HEK293 (cell line): Measurements from ENCODE around the gene DOK6.

Source experiments
- BCL11A ChIP-seq: fragments of 450-650 bp; formaldehyde crosslinking; IDR thresholded peaks from 2 replicates; pipeline ENCODE4 v1.5.1; 2016; ENCODE audit warnings: low read depth, missing biosample characterization, missing genetic modification characterization
- CTCF ChIP-seq: fragments of 450-650 bp; formaldehyde crosslinking; IDR thresholded peaks from 2 replicates; pipeline ENCODE4 v1.5.1; 2016; ENCODE audit warnings: missing biosample characterization, missing genetic modification characterization
- EGR2 ChIP-seq: fragments of 450-650 bp; formaldehyde crosslinking; IDR thresholded peaks from 2 replicates; pipeline ENCODE4 v1.5.1; 2016; ENCODE audit warnings: low read depth, missing biosample characterization, missing genetic modification characterization
- TCF7L2 ChIP-seq: IDR thresholded peaks from 2 replicates; pipeline ENCODE4 v1.6.1; 2011; ENCODE audit warnings: low read depth, mild to moderate bottlenecking, inconsistent platforms, low read length, moderate library complexity, borderline replicate concordance
- ZBTB20 ChIP-seq: fragments of 450-650 bp; formaldehyde crosslinking; IDR thresholded peaks from 2 replicates; pipeline ENCODE4 v1.5.1; 2016; ENCODE audit warnings: missing biosample characterization, missing genetic modification characterization
- ZNF132 ChIP-seq: fragments of 450-650 bp; formaldehyde crosslinking; IDR thresholded peaks from 2 replicates; pipeline ENCODE4 v1.5.1; 2017; ENCODE audit warnings: missing biosample characterization, missing genetic modification characterization, borderline replicate concordance
- ZNF19 ChIP-seq: fragments of 450-650 bp; formaldehyde crosslinking; IDR thresholded peaks from 2 replicates; pipeline ENCODE4; 2016; ENCODE audit warnings: missing biosample characterization, missing genetic modification characterization, low read depth
- ZNF24 ChIP-seq: fragments of 450-650 bp; formaldehyde crosslinking; IDR thresholded peaks from 2 replicates; pipeline ENCODE4 v1.5.1; 2016; ENCODE audit warnings: missing biosample characterization, missing genetic modification characterization
- ZNF274 ChIP-seq, 2 experiments: fragments of 200-500 bp in 1 of 2; fragments of 450-650 bp in 1 of 2; sonication (Bioruptor generic) in 1 of 2; formaldehyde crosslinking in 1 of 2; IDR thresholded peaks; 2 replicates each; pipeline versions ENCODE4 v1.5.1 to v1.6.1; 2014 to 2016; ENCODE audit warnings: borderline replicate concordance in 1 of 2, inconsistent platforms in 1 of 2, low read length in 1 of 2, missing biosample characterization in 1 of 2, missing genetic modification characterization in 1 of 2
- ZNF629 ChIP-seq: fragments of 450-650 bp; formaldehyde crosslinking; IDR thresholded peaks from 2 replicates; pipeline ENCODE4 v1.5.1; 2017; ENCODE audit warnings: missing biosample characterization, missing genetic modification characterization

GRCh38 chr18:69400253-69400975 is at the start of gene DOK6:
- no peak for TF ChIP-seq TCF7L2
- TF ChIP-seq ZNF132 (tag by site-specific recombination) = no peak
- peak; percentile 80 for TF ChIP-seq ZBTB20
- no peak for TF ChIP-seq ZNF629 (tag by site-specific recombination)
- no peak for TF ChIP-seq ZNF274 (IDR thresholded peaks at IDR 0.05; ENCODE audit: low read length)
- TF ChIP-seq ZNF274 (tag by site-specific recombination; IDR thresholded peaks at IDR 0.05; ENCODE audit: borderline replicate concordance) = no peak
- TF ChIP-seq CTCF = no peak
- no peak for TF ChIP-seq EGR2 (tag by site-specific recombination)
- no peak for TF ChIP-seq BCL11A
- no peak for TF ChIP-seq ZNF19 (tag by site-specific recombination)
- no peak for TF ChIP-seq ZNF24 (tag by site-specific recombination)
